Spleen (tissue), 3 donors: ENCODE results near the gene CD69.

Experiments used
- POLR2A ChIP-seq, 3 donors: fragments of 450-650 bp; IDR thresholded peaks; one replicate each; pipeline ENCODE4 v1.5.1; 2017; ENCODE audit warnings: antibody characterized with exemption in 3 of 3, mild to moderate bottlenecking in 1 of 3
- POLR2AphosphoS5 ChIP-seq, 3 donors: sonication (generic); formaldehyde crosslinking; IDR thresholded peaks; one replicate each; pipeline ENCODE4 v1.5.1; 2017; ENCODE audit warnings: antibody characterized with exemption in 3 of 3

- peak in 1 of 3 donors; percentile 37 for TF ChIP-seq POLR2AphosphoS5 (IDR thresholded peaks at IDR 0.05)
- TF ChIP-seq POLR2A (IDR thresholded peaks at IDR 0.05), result no peak
Measured at GRCh38 chr12:9707356-9707755, 53.3 kb downstream of the CD69 start.
